SHP77 treated with DMSO at 0.1 percent for 48 hours (cell line): ENCODE results near the gene ZNF407.

Experiments used
- DNase-seq: peaks from one replicate; lab custom pipeline; 2025; lab: John Stamatoyannopoulos, UW

Gene ZNF407

DNA sequence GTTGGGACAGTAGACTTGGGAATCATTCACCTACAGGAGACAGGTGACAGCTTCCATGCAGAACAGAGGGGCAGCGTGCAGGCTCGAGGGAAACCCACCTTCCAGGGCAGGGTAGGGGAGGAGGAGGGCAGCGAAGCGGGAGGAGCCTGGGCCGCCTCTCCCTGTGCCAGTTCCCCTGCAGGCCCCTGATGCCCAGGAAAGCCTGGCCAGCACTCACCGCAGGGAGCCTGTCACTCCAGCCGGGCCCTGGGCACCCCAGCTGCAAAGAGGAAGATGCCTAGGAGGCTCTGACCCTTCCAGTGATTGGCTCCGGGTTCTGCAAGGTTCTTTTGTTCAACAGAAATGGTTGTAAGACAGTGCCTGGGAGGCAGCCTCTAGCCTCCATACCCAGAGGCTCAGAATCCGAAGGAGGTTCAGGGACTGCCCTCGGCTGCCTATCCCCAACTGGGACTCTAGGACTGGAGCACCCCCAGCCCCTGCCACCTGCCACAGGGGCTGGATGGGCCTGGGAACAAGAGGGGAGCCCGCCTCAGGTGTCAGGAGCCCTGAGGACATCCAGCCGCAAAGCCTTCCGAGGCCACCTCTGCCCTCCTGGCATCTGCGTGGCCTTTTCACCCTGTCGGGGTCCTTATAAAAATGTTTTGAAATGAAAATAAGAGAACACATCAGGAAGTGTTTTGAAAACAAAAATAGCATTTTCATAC lies 508.0 kb downstream of the ZNF407 start:
- no peak for DNase-seq

DNA sequence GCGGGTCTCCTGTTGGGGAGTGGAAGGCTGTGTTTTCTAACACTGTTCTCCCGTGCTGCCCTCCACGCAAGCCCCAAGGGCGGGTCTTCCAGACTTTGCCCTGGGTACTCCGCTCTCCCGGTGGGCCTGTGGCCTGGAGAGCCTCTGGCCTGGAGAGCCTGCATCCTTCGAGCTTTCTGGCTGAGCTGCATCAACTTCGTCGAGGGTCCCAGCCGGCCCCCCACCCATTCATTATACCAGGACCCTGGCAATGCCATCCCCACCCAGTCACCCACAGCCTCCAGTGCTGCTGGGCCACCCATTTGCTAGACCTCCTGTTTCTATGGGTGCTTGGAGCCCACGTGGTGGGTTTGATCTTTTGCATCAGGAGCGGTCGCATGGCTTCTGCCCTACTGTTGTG lies 509.1 kb downstream of the ZNF407 start:
- DNase-seq: no peak

DNA sequence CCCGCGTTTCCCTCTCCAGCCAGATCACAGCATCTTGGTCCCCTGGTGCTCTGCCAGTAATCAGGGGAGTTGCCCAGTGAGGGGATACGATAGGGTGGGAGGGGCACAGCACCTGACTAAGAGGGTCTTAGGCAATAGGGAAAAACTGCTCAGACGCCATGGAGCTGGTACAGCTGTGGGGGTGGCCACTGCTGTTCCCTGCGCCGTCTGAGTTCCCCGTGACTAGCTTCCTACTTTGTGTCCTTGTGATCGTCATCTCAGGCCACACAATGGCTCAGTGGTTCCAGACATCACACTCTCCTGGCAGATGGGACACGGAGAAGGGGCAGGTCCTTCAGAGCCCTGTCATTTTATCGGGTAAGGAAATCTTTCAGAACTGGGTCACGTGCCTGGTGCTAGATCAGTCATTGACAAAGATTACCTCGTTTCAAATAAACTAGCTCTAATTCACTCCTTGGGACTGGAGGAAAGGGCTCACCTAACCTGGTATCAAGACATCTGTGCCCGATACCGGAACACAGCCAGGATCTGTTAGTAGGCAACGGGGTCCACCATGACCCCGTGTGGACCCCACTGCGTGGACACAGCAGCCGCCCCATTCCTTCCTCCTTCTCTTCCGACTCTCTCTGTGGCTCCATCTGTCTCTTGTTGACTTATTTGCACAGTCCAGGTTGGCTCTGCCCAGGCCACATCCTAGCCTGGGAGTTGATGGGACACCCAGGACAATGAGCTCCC lies 509.7 kb downstream of the ZNF407 start:
- DNase-seq: no peak

DNA sequence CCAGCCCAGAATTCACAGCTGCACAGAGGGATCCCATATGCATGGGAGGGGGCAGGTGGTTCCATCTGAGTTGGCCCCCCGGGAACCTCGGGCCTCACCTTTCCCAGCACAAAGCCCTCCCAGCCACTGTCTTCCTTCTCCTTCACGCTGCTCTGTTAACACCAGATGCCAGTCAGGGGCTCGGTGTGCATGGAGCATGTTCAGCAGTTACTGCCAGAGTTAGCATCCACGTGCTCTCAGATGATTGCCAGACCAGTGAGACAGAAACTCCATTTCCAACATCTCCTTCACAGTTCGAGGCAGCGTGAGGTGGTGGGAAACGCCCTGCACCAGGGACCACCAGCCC lies 510.2 kb downstream of the ZNF407 start:
- DNase-seq: no peak

DNA sequence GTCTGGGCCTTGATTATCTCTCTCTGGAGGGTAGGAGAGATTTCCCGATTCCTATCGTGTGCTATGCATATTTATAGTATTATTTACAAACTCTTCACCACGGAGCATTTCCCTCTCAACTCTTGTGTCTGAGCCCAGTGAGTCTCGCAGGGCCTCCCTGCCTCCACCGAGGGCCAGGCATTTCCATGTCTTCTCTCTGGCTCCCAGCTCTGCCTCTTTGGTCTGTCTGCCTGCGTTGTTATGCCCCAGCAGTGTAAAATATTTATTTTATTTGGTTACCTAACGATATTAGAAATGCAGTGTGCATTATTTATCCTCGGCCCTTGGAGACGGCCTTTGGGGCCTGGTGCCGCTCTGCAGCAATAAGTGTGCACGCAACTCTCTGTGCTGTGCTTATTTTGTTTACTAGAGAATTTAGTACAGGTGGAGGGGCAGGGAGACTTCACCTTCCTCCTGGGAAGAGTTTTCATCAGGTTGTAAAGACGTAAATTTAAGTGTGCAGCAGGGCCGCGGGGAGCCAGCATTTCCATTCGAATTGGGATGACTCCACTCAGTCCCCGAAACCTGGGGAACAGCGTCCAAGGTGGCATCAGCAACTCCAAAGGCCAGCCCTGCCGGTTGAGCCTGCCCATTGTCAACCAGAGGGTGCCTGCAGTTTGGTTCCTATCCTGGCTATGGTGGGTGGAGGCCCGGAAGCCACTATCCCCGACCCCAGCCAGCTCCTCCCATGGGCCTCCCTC lies 511.1 kb downstream of the ZNF407 start:
- DNase-seq: no peak

DNA sequence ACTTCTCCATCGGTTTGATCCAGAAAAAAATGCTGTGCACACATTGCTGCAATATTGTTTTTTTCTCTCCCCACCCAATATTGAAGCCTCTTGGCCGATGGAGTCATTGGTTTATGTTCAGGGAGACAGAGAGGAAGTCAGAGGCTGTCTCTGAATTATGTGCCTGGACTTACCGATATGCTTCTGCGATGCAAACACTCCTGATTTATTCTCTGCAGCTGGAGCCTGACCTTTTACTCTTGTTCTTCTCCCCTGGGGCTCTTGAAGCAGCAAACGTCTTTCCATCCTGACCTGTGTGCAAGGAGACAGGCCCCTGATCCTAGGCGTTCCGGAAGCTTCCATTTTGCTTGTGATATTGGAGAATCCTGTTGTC lies 511.6 kb downstream of the ZNF407 start:
- no peak for DNase-seq

DNA sequence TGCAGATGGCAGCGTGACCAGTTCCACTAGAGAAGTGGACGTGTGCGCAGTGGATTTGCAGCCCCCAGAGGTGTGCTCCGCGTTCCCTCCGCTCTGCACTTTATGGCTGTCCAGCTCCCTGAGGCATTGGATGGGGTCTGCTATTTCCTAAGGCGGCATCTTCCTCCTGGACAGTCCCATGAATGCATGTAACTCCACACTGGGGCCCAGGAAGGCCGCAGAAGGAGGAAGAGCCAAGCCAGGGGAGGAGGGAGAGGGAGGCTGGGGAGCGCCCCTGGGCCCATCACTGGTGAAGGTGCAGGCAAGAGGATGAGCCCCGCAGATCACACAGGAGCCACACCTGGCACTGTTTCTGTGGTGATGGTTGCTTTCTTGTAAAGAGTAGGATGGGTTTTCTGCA lies 512.1 kb downstream of the ZNF407 start:
- DNase-seq: no peak

DNA sequence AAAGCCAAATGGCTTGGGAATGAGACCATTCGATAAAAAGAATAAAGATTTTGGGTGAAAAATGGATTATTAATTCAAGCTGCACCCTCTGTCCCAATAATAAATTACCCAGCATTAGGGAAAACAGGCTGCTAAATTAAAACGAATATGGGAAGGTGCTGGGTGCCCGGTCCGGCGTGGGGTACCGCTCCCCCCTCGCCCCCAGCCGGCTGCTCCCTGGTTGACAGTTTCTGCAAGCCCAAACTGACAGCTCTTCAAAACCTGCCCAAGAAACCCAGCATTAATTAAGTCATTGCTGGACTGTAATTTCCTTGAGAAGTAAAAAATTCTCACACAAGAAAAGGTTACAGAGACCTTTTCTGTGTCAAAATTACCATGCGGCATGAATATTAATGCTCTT lies 512.6 kb downstream of the ZNF407 start:
- DNase-seq: no peak

DNA sequence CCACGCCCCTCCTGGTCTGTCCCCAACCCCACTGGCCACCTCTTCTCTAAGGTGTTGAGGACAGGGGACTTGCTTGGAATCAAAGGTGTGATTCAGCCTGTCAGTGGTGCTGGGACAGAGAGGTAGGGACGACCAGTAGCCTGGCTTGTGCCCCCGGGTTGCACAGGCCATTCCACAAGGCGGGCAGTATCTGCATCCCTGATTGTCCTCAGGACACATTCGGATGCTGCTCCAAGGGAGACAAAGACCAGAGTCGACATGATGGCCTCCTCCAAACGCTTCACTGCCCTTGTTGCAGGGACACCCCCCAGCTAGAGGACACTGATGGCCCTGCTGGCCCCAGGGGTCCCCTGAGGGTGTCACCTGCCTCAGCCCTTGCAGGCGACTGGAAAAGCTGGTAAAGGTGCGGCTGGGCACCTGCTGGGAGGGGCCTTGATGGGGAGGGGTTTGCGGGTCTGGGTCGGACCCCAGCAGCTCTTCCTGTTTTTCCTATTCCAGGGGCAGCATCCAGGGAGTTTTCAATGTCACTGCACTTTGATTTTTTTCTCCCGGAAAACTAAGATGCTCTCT lies 513.3 kb downstream of the ZNF407 start:
- no peak for DNase-seq

DNA sequence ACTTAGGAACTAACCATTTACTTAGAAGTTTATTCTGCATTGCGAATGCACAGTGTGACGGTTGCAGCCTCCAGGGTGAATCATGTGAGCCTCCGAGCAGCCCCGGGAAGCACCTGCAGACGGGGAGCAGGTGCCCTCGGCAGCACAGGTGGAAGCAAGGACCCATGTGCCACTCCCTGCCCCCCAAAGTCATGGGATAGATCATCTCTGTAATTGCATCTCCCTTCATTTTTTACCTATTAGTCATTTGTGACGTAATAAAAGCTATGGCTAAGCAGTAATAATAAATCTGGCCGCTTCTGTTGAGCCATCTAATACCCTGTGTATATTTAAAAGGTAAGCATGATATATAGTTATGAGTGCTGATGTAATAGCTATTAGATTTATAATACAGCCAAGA lies 514.1 kb downstream of the ZNF407 start:
- DNase-seq: no peak

DNA sequence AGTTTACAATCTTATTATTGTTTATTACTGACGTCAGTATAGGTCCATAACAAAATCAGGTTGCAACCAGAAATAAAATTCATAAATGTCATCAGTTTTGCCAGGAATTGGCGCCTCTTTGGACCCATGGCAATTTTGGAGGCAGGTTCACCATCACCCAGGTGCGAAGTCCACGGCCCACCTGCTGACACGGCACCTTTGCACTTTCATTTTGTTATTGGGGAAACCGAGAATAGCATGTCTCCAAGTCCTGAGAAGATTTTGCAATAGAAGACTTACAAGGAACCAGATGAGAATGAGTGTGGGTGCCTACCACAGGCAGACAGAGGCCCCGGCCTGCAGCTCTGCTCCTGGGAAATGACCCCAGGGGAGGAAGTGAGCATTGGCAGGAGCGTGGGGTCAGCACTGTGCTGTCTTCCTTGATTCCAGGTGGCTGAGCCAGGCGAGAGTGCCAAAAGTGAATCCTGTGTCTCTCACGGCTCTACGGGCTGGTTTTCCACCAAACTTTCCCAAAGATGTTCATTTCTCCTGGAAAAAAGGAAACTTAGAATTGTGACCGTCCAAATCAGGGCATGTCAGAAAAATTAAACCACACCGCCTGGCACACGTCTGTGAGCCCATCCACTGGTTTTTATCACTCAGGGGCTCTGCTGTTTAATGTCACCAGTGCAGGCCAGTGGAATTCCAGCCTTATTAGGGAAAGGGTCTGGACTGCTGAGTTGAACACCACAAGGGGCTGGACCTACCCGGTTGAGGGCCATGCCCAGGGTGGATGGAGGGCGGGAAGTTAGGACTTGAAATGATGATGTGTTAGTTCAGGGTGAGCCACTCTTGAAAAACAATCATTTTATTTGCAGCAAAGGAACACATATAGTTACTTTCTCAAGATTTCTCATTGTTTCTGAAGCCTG lies 514.8 kb downstream of the ZNF407 start:
- DNase-seq: no peak

DNA sequence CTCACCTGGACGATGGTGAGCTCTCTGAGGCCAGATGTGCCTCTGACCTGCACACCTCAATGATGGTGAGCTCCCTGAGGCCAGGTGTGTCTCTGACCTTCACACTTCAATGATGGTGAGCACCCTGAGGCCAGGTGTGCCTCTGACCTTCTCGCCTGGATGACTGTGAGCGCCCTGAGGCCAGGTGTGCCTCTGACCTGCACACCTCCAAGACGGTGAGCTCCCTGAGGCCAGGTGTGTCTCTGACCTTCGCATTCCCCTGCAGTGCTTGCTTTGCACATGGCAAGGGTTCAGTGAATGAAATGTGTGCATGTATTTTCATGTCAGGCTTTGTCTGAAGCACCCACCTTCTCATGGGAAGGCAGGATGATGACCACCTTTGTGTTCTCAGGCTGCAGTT lies 515.8 kb downstream of the ZNF407 start:
- DNase-seq: no peak

DNA sequence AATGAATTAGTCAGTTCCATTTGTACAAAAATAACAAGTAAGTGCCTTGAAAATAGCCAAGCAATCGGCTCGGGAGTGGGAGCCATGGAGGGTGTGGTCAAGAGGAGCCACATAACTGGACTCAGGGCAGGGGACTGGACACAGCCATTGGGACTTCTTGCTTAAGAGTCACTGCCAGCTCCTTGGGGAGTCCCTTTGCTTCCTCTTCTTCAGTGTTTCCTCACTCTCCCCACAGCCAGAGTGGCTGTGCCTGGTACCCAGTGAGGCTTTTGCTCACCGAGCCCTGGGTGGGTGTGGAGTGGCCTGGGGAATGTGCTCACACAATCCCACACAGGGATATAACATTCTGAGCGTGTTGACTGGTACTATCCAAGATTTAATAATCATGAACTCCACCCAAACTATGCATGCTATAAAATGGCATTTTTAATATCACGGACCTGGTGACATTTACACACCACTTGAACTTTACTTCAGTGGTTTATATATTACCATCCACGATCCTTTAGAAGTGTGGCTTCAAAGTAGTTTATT lies 516.6 kb downstream of the ZNF407 start:
- no peak for DNase-seq
